HG03103 (cell line): ENCODE data around the gene FAM222B.

Experiments used
- ATAC-seq: cut with Tn5 transposase; IDR thresholded peaks from one replicate; pipeline ENCODE4 v1.9.1; 2021; ENCODE audit warnings: low read depth; ENCODE audit not compliant: unreplicated experiment

The FAM222B gene

GRCh38 chr17:28717578-28718332 lies 124.8 kb downstream of the FAM222B start, which contains the start of gene RAB34:
RAB34 (minus strand) TSS chr17:28717868; CDS start chr17:28717266, 602 bp downstream.
- ATAC-seq = no peak

GRCh38 chr17:28716740-28717577 lies 125.6 kb downstream of the FAM222B start:
- ATAC-seq = no peak

GRCh38 chr17:28715217-28715616 lies 127.4 kb downstream of the FAM222B start:
- no peak for ATAC-seq

- no peak for ATAC-seq
Observed at GRCh38 chr17:28714281-28714680, 128.3 kb downstream of the FAM222B start.

GRCh38 chr17:28712705-28713415 lies 129.7 kb downstream of the FAM222B start:
- no peak for ATAC-seq

- ATAC-seq = no peak
Observed at GRCh38 chr17:28712032-28712704, 130.4 kb downstream of the FAM222B start.

GRCh38 chr17:28711723-28712031 lies 130.9 kb downstream of the FAM222B start, which contains the start of gene PROCA1:
PROCA1 (minus strand) TSS chr17:28711888; CDS start chr17:28711660, 228 bp downstream.
- ATAC-seq = no peak

GRCh38 chr17:28710861-28711722 lies 131.5 kb downstream of the FAM222B start:
- peak; percentile 76 for ATAC-seq

- no peak for ATAC-seq
Observed at GRCh38 chr17:28707339-28707720, 135.3 kb downstream of the FAM222B start.

GRCh38 chr17:28706471-28707338 lies 135.9 kb downstream of the FAM222B start:
- no peak for ATAC-seq
